Astrocyte of the hippocampus (primary cell): ENCODE data around the gene ESYT2.
"Not testable (repeated sequence)": the region's sequence is repeated elsewhere in the genome, so short reads cannot be mapped to it uniquely, and the experiment has no call there.

ENCODE experiments used
- DNase-seq: peaks from one replicate; pipeline ENCODE4 v3.0.0; 2011; ENCODE audit warnings: low read depth, low spot score

Gene ESYT2

GRCh38 chr7:158829342-158830210 is at the start of gene ESYT2:
TSS of gene ESYT2 (minus strand) at chr7:158829509. CDS start at chr7:158829418, 91 bp downstream.
- peak; percentile 99 for DNase-seq

- DNase-seq, result not testable (repeated sequence)
Observed at GRCh38 chr7:158878151-158879079, 49.1 kb upstream of the ESYT2 start.

- no peak for DNase-seq
Observed at GRCh38 chr7:158876984-158877383, 47.7 kb upstream of the ESYT2 start.

- DNase-seq, result no peak
Observed at GRCh38 chr7:158869876-158870275, 40.6 kb upstream of the ESYT2 start.

GRCh38 chr7:158868764-158869410 is 39.6 kb upstream of the ESYT2 start:
- no peak for DNase-seq

GRCh38 chr7:158867214-158867984 is 38.1 kb upstream of the ESYT2 start:
- no peak for DNase-seq

GRCh38 chr7:158865977-158866376 is 36.7 kb upstream of the ESYT2 start:
- DNase-seq, result no peak

GRCh38 chr7:158865462-158865922 is 36.2 kb upstream of the ESYT2 start:
- DNase-seq, result no peak

GRCh38 chr7:158864833-158865232 is 35.5 kb upstream of the ESYT2 start:
- DNase-seq, result no peak

GRCh38 chr7:158864507-158864820 is 35.2 kb upstream of the ESYT2 start:
- no peak for DNase-seq

- peak; percentile 62 for DNase-seq
Observed at GRCh38 chr7:158863611-158864506, 34.5 kb upstream of the ESYT2 start.

- peak; percentile 35 for DNase-seq
Observed at GRCh38 chr7:158862985-158863610, 33.8 kb upstream of the ESYT2 start.

GRCh38 chr7:158861936-158862704 is 32.8 kb upstream of the ESYT2 start:
- DNase-seq, result no peak

GRCh38 chr7:158861004-158861787 is 31.9 kb upstream of the ESYT2 start:
- DNase-seq, result no peak

- DNase-seq, result no peak
Observed at GRCh38 chr7:158860394-158860793, 31.1 kb upstream of the ESYT2 start.

GRCh38 chr7:158858592-158859503 is 29.5 kb upstream of the ESYT2 start:
- no peak for DNase-seq
